PFSK-1 (cell line): Measurements from ENCODE around the gene PUS7L.
A peak's percentile ranks its signal among the peaks of the same experiment; 100 is the strongest.

Experiments
- POLR2AphosphoS5 ChIP-seq: IDR thresholded peaks from 2 replicates; pipeline ENCODE4 v1.6.1; 2012; ENCODE audit warnings: low read depth, mild to moderate bottlenecking, control low read depth, low read length, moderate library complexity
- SIN3A ChIP-seq: IDR thresholded peaks from 2 replicates; pipeline ENCODE4 v1.6.1; 2012; ENCODE audit warnings: mild to moderate bottlenecking, low read length, moderate library complexity, borderline replicate concordance; ENCODE audit not compliant: insufficient read depth
- TAF1 ChIP-seq: IDR thresholded peaks from 2 replicates; pipeline ENCODE4 v1.6.1; 2012; ENCODE audit warnings: low read length, control low read depth, borderline replicate concordance; ENCODE audit not compliant: insufficient read depth
- TF ChIP-seq, protein P1 (sequence below), 2 experiments: IDR thresholded peaks; 2 replicates each; pipeline versions ENCODE4 v1.6.1 to v1.8.0; 2011 to 2012; ENCODE audit warnings: low read depth in 2 of 2, low read length in 2 of 2, control low read depth in 1 of 2, inconsistent platforms in 1 of 2, mild to moderate bottlenecking in 1 of 2, moderate library complexity in 1 of 2; ENCODE audit not compliant: insufficient read depth in 1 of 2

DNA sequence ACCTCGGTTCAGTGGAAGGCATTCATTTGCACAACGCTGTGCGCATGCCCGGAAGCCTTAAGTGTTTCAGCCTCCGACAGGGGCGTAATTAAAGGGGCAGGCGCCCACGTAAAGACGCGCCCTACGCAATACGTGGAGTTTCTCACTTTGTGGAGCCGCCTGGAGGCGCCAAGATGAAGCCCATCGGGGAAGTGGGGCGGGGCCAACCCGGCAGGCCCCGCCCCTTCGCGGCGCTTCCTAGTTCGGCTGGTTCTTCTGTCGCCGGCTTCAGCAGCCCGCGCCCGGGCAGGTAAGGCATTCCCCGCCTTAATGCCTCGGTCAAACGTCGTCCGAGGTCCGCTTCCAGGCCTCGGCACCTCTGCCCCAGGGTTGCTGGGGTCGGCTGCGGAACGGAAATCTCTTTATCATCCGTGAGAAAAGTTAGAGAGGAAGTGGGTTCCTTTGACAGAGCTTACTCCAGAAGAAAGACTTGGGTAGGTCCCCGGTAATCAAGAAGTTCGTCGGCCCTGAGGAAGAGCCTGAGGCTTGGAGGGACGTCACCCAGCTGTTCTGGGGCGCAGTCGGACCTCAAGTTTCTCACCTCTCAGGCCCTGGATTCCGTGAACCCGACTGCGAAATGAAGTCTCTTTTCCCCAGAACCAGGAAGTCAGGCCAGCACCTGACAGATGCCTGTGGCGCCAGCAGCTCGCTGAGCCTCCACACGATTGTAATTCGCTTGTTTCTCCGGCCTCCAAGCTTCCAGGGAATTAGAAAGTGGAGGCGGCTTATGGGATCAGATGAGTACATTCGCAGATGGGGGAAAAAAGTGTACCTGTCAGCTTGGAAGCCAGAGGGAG is at the start of gene PUS7L, which contains the start of gene IRAK4:
- TF ChIP-seq SIN3A (peak; percentile 9; the same call in 1 of the 2 replicates), POLR2AphosphoS5 (peak; percentile 68; the same call in 1 of the 2 replicates), TAF1 (no peak)
- TF ChIP-seq, protein P1, sequence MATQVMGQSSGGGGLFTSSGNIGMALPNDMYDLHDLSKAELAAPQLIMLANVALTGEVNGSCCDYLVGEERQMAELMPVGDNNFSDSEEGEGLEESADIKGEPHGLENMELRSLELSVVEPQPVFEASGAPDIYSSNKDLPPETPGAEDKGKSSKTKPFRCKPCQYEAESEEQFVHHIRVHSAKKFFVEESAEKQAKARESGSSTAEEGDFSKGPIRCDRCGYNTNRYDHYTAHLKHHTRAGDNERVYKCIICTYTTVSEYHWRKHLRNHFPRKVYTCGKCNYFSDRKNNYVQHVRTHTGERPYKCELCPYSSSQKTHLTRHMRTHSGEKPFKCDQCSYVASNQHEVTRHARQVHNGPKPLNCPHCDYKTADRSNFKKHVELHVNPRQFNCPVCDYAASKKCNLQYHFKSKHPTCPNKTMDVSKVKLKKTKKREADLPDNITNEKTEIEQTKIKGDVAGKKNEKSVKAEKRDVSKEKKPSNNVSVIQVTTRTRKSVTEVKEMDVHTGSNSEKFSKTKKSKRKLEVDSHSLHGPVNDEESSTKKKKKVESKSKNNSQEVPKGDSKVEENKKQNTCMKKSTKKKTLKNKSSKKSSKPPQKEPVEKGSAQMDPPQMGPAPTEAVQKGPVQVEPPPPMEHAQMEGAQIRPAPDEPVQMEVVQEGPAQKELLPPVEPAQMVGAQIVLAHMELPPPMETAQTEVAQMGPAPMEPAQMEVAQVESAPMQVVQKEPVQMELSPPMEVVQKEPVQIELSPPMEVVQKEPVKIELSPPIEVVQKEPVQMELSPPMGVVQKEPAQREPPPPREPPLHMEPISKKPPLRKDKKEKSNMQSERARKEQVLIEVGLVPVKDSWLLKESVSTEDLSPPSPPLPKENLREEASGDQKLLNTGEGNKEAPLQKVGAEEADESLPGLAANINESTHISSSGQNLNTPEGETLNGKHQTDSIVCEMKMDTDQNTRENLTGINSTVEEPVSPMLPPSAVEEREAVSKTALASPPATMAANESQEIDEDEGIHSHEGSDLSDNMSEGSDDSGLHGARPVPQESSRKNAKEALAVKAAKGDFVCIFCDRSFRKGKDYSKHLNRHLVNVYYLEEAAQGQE (IDR thresholded peaks at IDR 0.05; ENCODE audit: insufficient read depth in 1 of 2, low read depth in 2 of 2, low read length in 2 of 2), result no peak
